ENCODE results near the gene FPGS.

DNA sequence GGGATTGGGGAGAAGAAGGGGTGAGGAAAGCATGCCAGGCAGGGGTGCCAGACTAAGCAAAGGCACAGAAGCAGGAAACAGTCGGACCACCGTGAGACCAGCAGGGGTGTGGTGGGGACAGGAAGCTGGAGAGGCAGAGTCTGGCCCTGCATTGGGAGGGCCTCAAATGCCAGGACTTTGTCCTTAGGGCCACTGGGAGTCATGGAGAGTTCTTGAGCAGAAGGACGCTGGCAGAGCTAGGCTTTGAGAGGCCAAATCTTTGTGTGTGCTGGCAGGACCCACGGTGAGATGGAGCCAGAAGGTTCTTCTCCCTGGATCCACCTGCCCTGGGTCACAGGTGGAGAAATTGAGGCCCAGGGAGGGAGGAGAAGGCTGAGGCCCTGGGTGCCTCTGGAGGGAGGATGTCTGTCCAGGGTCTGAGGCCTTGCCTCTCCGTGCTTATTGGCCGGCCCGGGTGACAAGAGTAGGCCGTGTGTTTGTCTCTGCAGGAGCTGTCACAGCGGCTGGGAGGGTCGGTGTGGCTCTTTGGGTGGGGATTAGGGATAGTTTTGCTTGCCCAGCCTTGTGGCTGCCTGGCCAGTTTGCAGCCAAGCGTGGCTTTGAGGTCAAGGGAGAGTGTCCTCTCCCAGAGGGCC lies 53.5 kb downstream of the FPGS start:
- TF ChIP-seq POLR2AphosphoS5 (IDR thresholded peaks at IDR 0.05; ENCODE audit: low read depth, low read length) (no peak), REST (IDR thresholded peaks at IDR 0.05; ENCODE audit: insufficient read depth in 1 of 2, low read depth in 2 of 2, low read length in 2 of 2) (no peak), TAF1 (IDR thresholded peaks at IDR 0.05; ENCODE audit: borderline replicate concordance, insufficient read depth, low read length) (no peak), FOXP2 (optimal IDR thresholded peaks at IDR 0.05; ENCODE audit: borderline replicate concordance, extremely low read depth, extremely low read length, insufficient read depth) (no peak)
